A673 (cell line): Measurements from ENCODE around the gene PHF14.

Experiments used
- CTCF ChIP-seq: fragments of 300-800, 200-600 bp; sonication (generic); conservative IDR thresholded peaks from 2 replicates; pipeline ENCODE4 v1.5.1; 2017; ENCODE audit warnings: low read depth, mild to moderate bottlenecking, antibody characterized with exemption, low read length, moderate library complexity, mixed read lengths
- EZH2 ChIP-seq: fragments of 200-600 bp; sonication (generic); IDR thresholded peaks from 2 replicates; pipeline ENCODE4 v1.6.1; 2017; ENCODE audit warnings: borderline replicate concordance, low read depth, mild to moderate bottlenecking, mixed read lengths, antibody characterized with exemption, low read length; ENCODE audit not compliant: poor library complexity, severe bottlenecking

GRCh38 chr7:11194492-11194891 is 220.8 kb downstream of the PHF14 start:
- no peak for TF ChIP-seq CTCF
- TF ChIP-seq EZH2 = no peak
